HG02852 (cell line): ENCODE results near the gene MTMR3.

Experiments
- ATAC-seq: cut with Tn5 transposase; IDR thresholded peaks from one replicate; pipeline ENCODE4 v1.9.1; 2021; ENCODE audit warnings: mild to moderate bottlenecking, moderate library complexity; ENCODE audit not compliant: unreplicated experiment

The MTMR3 gene

DNA sequence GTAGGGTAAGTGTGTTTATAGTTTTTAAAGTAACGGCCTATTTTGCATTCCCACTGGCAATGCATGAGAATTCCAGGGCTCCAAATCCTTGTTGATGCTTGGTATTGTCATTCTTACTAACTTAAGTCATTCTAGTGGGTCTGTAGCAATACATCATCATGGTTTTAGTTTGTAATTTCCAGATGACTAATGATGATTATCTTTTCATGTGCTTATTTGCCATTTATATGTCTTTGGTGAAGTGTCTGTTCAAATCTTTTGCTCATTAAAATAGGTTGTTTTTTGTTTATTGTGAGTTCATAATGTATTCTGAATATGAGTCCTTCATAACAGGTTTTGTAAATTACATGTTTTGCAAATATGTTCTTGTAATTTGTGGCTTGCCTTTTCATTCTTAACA lies 31.2 kb downstream of the MTMR3 start:
- ATAC-seq: no peak

GRCh38 chr22:29914991-29915533 lies 32.1 kb downstream of the MTMR3 start:
- no peak for ATAC-seq

GRCh38 chr22:29916007-29916544 lies 33.1 kb downstream of the MTMR3 start:
- no peak for ATAC-seq

GRCh38 chr22:29917052-29917902 lies 34.3 kb downstream of the MTMR3 start:
- ATAC-seq: no peak

DNA sequence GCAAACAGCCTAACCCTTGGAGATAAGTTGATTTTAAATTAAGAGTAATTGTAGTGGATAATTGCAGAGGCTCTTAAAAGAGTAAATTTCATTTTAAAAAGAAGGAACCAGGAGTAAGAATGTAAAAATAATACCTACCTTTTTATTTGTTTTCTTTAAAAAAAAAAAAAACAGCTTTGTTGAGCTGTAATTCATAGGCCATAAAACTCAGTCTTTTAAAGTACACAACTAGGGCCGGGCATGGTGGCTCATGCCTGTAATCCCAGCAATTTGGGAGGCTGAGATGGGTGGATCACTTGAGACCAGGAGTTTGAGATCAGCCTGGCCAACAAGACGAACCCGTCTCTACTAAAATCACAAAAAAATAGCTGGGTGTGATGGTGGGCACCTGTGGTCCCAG lies 42.4 kb downstream of the MTMR3 start:
- no peak for ATAC-seq

DNA sequence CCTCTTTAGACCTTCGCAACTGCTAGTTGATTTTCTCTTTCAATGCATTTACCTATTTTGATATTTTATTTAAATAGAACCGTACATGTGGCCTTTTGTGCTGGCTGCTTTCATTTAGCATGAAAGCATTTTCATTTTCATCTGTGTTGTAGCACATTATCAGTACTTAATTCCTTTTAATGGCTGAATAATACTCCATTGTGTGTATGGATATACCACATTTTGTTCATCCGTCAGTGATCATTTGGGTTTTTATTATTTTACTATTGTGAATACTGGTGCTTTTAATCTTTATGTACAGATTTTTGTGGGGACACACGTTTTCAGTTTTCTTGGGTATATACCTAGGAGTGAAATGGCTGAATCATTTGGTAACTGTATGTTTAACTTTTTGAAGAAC lies 43.1 kb downstream of the MTMR3 start:
- no peak for ATAC-seq

GRCh38 chr22:29932136-29932535 lies 49.2 kb downstream of the MTMR3 start:
- no peak for ATAC-seq

- no peak for ATAC-seq
Measured at GRCh38 chr22:29933619-29934018, 50.6 kb downstream of the MTMR3 start.

GRCh38 chr22:29934596-29934995 lies 51.6 kb downstream of the MTMR3 start:
- ATAC-seq: no peak

DNA sequence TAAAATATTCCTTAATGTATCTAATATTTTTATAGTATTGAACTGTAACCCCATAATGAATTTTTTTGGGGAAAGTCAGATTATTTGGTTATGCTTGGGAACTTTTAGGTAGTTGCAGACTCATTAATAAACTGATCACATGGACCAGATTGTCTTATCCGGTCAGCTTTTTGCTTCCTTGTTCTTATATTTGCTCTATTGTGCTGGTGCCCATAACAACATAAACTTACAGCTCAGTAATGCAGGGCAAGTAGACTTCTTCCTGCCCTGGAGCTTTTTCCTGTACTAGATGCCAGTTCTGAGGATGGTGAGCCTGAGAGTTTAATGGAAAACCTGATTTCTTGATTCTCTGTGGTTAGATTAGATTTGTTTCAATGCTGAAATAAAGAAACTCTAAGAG lies 53.2 kb downstream of the MTMR3 start:
- no peak for ATAC-seq

GRCh38 chr22:29937940-29938693 lies 55.1 kb downstream of the MTMR3 start:
- peak; percentile 71 for ATAC-seq

DNA sequence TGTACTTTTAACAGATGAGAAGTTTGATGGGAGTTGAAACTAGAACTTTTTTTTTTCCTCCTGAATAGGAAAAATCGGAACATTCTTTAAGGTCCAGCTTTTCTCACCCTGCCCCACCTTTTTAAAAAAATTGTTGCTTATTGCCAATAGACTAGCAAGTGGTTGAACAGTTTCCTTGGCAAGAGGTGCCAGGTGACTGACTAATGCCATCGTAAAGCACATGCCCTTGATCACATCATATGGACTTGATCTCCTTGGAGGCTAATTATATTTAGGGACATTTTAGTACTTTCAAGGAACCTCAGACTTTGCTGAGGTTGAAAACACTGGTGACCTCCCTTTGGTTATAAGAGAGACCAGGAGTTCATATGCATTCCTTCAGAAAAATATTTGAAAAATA lies 57.6 kb downstream of the MTMR3 start:
- no peak for ATAC-seq

GRCh38 chr22:29944339-29944738 lies 61.4 kb downstream of the MTMR3 start:
- no peak for ATAC-seq

- ATAC-seq: no peak
Measured at GRCh38 chr22:29945435-29945834, 62.5 kb downstream of the MTMR3 start.

- no peak for ATAC-seq
Measured at GRCh38 chr22:29946220-29946619, 63.2 kb downstream of the MTMR3 start.

DNA sequence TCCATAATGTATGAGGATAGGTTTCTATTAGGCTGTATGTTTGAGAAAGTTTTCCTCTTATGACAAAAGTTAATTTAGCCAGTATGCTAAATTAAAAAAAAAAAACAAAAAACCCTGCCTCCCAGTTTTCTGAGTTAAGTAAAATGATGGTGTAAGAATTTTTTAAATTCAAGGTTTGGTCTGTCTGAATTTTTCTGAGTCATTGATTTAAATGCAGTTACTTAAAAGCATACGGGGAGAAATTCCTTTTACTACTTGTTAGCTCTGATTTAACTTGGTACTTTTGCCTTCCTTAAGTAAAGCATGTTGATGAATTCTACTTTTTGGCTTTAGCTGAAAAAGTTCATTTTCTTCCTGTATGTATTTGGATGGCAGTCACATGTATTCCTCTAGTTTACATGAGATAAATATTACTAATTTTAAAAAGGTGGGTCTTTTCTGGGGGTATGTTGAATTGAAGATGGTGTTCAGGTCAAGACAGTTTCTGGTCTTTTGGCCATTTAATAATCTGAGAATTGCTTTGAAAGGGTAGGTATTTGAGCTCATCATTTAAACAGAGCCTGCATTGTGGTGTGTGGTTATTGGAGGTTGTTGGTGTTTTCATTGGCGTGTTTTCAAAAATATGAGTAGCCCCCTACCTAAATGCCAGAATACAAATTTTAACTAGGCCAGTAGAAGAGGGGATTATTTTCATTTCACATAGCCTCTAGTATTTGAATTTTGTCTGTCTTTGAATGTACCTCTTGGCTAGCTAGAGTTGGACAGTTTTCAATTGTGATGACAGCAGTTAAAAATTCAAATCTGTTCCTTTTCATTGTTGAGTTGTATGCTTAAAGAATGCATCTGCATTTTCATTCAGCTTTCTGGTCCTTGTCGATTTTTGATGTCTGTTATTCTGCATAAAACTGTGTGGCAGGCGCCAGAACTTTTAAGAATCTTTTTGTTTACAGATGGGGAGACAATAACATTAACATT lies 64.7 kb downstream of the MTMR3 start:
- no peak for ATAC-seq

GRCh38 chr22:29948385-29948769 lies 65.4 kb downstream of the MTMR3 start:
- no peak for ATAC-seq

GRCh38 chr22:29949872-29950271 lies 66.9 kb downstream of the MTMR3 start:
- ATAC-seq: no peak

GRCh38 chr22:29951791-29952413 lies 68.9 kb downstream of the MTMR3 start:
- no peak for ATAC-seq

- no peak for ATAC-seq
Measured at GRCh38 chr22:29954203-29954855, 71.4 kb downstream of the MTMR3 start.
